Stimulated activated naive CD8-positive, alpha-beta T cell treated with anti-CD3 and anti-CD28 coated beads, Interleukin-15, Interleukin-2, amounts not matched to agents 100 ng/mL and 50 ng/mL, for 24 hours (primary cell): ENCODE results near the gene RPRD1B.

Experiments
- H3K27ac Mint-ChIP-seq: one replicate; pipeline ENCODE4 v1.8.0; 2021; ENCODE audit warnings: mild to moderate bottlenecking, mixed read lengths
- H3K27me3 Mint-ChIP-seq: one replicate; pipeline ENCODE4 v1.8.0; 2021; ENCODE audit warnings: mixed read lengths
- H3K36me3 Mint-ChIP-seq: one replicate; pipeline ENCODE4 v1.8.0; 2021; ENCODE audit warnings: low read depth, mixed read lengths
- H3K4me1 Mint-ChIP-seq: one replicate; pipeline ENCODE4 v1.8.0; 2021; ENCODE audit warnings: low read depth, mixed read lengths
- H3K4me3 Mint-ChIP-seq: one replicate; pipeline ENCODE4 v1.8.0; 2021; ENCODE audit warnings: mild to moderate bottlenecking, mixed read lengths
- H3K9me3 Mint-ChIP-seq: one replicate; pipeline ENCODE4 v1.8.0; 2021; ENCODE audit warnings: mixed read lengths

RPRD1B gene

DNA sequence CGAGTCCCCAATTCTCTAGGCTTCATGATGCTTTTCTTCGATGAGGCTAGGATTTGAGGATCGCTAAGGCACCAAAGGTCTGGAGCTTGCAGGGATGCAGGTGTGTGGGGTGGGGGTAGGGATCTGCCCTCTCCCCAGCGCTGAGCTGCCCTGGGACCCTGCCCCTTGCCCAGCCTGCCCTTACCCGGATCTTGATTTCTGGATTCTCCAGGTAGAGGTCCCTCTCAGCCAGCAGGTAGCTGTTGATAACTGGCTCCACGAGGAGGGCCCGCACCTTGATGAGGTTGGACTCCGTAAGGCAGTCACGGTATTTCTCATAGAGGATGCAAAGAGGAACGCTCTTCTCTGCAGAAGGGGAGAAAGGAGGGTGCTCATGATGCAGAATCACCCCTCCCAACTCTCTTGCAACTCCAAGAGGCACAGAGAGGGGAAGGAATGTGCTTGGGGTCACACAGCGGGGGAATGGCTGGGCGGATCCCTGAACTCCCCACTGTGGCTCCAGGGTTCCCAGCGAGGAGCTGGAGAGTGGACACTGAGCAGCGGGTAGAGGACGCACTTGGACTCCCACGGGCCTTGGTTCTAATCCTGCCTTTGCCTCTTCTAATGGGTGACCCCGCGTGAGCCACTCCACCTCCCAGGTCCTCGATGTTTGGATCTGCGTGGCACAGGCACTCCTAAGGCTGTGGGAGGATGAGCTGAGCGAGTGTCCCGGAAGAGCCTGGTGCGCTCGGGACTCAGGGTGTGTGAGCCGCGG lies 98.8 kb downstream of the RPRD1B start:
- Mint-ChIP-seq H3K36me3 (no peaks in the 10 kb centered on the region), H3K4me1 (peaks cover 5% of the 10 kb centered on the region), H3K4me3 (no peak overlapping the region), H3K9me3 (no peaks in the 10 kb centered on the region), H3K27ac (no peak overlapping the region), H3K27me3 (no peaks in the 10 kb centered on the region)

DNA sequence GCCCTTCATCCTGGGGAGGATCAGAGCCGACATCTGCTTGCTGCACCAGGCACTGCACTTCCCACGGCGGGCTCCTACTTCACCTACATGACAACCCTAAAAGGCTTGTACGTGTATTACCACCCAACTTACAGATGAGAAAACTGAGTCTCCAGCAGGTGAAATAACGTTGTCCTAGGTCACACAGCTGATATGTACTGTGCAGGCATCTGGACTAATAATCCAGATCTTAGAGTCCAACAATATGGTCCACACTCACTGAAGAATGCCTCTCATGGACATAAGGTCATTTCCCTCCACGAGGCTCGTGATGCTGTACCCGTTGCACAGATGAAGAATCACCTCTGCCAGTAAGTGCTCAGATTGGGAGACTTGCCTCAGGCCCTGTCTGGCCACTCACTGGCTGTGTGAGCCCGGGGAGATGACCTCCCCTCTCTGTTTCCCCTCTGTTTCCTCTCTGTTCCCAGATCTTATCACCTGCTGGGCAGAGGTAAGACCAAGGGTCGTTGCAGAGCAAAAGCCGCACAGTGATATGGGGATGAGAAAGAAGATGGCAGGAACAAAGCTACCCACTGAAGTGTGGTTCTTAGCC lies 99.5 kb downstream of the RPRD1B start:
- Mint-ChIP-seq H3K4me1 (peaks cover 5% of the 10 kb centered on the region), H3K36me3 (no peaks in the 10 kb centered on the region), H3K9me3 (no peaks in the 10 kb centered on the region), H3K27me3 (no peaks in the 10 kb centered on the region), H3K27ac (no peak overlapping the region), H3K4me3 (no peak overlapping the region)

DNA sequence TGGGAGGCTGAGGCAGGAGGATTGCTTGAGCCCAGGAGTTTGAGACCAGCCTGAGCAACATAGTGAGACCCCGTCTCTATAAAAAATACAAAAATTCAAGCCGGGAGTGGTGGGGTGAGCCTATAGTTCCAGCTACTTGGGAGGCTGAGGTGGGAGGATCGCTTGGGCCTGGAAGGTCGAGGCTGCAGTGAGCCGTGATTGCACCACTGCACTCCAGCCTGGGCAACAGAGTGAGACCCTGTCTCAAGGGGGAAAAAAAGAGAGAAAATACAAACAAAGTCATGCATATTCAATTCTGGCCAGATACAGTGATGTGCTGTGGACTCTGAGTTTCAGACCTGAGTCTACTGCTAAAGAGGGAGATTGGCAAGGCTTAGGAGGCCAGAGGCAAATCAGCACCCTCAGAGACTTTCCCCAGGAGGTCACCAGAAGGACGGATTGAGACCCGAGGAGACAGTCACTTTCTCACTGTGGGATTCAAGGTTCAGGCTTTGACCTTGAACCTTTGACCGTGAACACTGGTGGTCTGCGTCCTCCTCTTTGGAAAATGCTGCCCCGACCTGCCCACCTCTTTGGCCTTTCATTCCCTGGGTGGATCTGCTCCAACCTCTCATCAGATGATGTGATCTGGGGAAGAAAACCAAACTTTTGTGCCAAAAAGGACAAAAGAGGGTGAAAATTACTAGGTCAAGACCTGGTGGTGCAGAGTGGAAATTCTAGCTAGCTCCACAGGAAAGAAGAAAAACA lies 100.3 kb downstream of the RPRD1B start:
- Mint-ChIP-seq H3K36me3 (no peaks in the 10 kb centered on the region), H3K27me3 (no peaks in the 10 kb centered on the region), H3K9me3 (no peaks in the 10 kb centered on the region), H3K27ac (no peak overlapping the region), H3K4me1 (peaks cover 5% of the 10 kb centered on the region), H3K4me3 (no peak overlapping the region)

DNA sequence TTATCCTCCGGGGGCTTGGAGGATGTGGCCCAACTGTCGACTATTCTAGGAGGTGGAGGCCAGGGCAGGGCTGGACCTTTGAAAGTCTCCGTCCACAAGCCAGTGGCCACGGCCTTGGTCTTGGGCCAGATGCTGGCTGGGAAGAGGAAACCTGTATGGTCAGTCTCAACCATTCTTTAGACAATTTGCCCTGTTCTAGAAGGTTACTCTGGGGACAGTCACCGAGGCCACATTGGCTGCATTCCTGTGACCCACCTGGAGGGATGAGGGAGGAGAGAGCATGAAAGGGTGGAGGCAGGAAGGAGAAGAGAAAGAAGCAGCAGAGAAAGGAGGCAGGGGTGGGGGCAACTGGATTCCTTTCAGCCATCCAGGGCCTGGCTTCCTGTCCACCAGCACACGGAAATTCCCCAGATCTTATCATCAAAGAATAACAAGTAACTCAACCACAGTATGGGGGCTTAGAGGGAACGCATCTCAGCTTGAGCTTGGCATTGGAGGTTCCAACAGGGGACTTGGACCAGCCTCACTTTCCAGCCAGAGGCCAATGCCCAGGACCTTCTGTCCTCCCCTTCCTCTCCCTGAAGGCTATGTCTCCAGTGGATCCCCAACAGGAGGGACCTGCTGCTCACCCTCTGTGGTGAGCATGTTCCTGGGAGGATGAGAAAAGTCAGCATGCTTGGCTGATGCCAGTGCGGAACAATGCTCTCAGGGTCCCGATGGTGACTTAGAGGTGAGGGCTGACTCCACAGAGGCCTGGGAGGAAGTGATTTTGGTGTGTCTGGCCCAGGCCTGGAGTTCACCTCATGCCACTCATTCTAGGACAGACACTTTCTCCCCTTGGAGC lies 101.1 kb downstream of the RPRD1B start:
- H3K36me3 Mint-ChIP-seq, result no peaks in the 10 kb centered on the region
- no peaks in the 10 kb centered on the region for H3K9me3 Mint-ChIP-seq
- no peak overlapping the region for H3K27ac Mint-ChIP-seq

DNA sequence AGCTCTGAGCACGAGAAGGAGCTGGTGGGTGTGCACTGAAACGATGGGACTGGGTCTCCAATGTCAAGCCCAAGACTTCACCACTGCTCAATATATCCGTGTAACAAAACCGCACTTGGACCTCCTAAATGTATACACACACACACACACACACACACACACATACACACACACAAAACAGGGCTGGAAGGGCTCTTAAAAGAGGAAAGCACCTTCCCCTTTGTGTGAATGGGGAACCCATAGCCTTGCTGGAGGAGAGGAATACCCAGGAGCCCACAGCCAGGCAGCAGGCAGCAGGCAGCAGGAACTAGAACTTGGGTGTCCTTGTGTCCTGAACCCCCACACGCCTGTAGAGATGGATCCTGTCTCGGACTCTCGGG lies 101.7 kb downstream of the RPRD1B start:
- Mint-ChIP-seq H3K27ac (no peak overlapping the region), H3K27me3 (no peaks in the 10 kb centered on the region), H3K4me1 (peaks cover 5% of the 10 kb centered on the region), H3K36me3 (no peaks in the 10 kb centered on the region), H3K4me3 (no peak overlapping the region), H3K9me3 (no peaks in the 10 kb centered on the region)

More for the DNA sequence above, 101.1 kb downstream of the RPRD1B start:
- Mint-ChIP-seq H3K4me3 (no peak overlapping the region), H3K4me1 (peaks cover 5% of the 10 kb centered on the region), H3K27me3 (no peaks in the 10 kb centered on the region)

DNA sequence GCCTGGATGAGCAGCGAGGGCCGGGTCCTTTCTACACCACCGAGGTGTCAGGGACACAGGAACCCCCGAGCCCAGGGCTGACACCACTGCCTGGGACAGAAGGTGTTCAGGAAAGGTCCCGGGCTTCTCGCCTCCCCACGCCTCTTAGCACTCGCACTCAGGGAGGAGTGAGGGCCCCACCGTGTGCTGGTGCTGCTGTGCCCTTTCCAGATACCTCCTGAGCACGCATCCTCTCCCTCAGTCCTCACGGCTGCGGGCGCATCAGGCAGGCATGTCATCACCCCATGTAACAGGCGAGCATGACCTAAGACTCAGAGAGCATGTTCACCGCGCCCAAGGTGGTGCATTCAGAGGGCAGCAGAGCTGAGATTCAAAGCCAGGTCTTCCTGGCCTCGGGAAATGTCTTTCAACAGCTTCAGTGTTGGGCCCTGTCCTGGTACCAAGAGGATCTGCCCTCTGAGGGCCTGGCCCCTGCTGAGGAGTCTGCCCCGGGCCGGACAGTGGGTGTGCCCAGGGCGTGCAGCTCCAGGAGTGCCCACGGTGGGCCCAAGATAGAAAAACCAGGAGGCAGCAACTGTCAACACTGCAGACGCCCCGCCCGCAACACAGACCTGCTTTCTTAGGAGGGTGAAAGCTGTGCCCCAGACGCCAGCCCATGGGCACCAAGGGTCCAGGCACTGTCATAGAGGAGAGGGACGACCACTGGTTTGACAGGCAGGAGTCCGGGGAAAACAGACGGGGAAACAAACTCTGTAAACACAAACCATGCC lies 102.3 kb downstream of the RPRD1B start:
- H3K27ac Mint-ChIP-seq, result no peak overlapping the region
- no peak overlapping the region for H3K4me3 Mint-ChIP-seq
- no peaks in the 10 kb centered on the region for H3K36me3 Mint-ChIP-seq
- H3K4me1 Mint-ChIP-seq, result peaks cover 5% of the 10 kb centered on the region
- H3K27me3 Mint-ChIP-seq, result no peaks in the 10 kb centered on the region
- no peaks in the 10 kb centered on the region for H3K9me3 Mint-ChIP-seq

DNA sequence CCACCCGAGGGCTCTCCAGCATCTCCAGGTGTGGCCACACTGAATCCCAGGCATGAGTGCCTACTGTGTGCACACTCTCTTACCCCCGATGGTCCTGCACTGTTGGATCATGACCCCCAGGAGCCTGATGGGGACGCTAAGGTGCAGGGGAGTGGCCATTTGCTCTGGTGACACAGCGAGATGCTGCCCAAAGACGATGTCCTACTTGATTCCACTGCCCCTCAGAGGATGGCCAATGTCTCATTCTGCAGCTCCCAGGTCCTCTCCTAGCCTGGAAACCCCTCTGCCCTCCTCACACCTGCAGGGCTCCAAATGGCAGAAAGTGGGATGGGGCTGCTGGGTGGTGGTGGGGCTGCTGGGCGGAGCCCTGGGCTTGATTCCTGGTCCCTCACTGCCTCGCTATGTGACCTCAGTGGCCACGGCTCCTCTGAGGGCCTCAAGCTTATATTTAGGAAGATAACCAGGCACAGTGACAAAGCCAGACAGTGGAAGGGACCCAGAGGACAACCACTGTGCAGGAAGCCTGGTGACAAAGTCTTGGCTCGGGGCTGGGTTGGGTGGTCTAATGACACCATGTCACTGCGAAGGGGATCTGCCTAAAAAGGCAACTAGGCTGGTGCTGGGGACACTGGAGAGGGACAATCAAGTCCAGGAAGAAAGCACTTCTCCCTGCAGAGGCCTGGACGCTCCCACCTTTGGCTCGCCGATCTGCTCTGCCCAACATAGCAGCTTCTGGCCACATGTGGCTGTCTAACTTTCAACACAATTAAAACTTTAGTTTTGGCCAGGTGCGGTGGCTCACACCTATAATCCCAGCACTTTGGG lies 103.1 kb downstream of the RPRD1B start:
- H3K4me3 Mint-ChIP-seq, result no peak overlapping the region
- no peaks in the 10 kb centered on the region for H3K9me3 Mint-ChIP-seq
- H3K27me3 Mint-ChIP-seq, result no peaks in the 10 kb centered on the region
- peaks cover 5% of the 10 kb centered on the region for H3K4me1 Mint-ChIP-seq
- H3K27ac Mint-ChIP-seq, result no peak overlapping the region
- H3K36me3 Mint-ChIP-seq, result no peaks in the 10 kb centered on the region

DNA sequence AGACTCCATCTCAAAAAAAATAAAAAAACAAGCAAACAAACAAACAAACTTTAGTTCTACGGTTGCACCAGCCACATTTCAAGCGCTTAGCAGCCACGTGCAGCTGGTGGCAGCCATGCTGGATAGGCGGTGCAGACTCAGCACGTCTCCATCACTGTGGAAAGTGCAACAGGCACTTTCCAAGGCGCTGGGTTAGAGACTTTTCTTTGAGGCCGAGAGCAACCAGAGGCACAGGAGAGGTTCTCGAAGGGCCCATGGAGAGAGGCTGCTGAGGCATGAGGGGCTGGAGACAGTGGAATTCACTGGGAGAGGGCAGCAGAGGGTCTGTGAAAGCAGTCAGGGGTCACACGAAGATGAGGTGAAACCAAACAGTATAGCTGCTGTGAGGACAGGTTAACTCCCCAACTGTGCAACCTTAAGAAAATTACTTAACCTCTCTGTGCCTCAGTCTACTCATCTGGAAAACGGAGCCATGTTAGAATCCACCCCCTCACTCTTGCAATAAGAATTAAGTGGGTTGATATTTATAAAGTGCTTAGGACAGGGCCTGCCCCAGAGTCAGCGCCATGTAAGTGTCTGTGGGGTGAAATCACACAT lies 104.0 kb downstream of the RPRD1B start:
- Mint-ChIP-seq H3K4me3 (no peak overlapping the region), H3K27me3 (no peaks in the 10 kb centered on the region), H3K4me1 (peaks cover 5% of the 10 kb centered on the region), H3K9me3 (no peaks in the 10 kb centered on the region), H3K27ac (no peak overlapping the region), H3K36me3 (no peaks in the 10 kb centered on the region)

DNA sequence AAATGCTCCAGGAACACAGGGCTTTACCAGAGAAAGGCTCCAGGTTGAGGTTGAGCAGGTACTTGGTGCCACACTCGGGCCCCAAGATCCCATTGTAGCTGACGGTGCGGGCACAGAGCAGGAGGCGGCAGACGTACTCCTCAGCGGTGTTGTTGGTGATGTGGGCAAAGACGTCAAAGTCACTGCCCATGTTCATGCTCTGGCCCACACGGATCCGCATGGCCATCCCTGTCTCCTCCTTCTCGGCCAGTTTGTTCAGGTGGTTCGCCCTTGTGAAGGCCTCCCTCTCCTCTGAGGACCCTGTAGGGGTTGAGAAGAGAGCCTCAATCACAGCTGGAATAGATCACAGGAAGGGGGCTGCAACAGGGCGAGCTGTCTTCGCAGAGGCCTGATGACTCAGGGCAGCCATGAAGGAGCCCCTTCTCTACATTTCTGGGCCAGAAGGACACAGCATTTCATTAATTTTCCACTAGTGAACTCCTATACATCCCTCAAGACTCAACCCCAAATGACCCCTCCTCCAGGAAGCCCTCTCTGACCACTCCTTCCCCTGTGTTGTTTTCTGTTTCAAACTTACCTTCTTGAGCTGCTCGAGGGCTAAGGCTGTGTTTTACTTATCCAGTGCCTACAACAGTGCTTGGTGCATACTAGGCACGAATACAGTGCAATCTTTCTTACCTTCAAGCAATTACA lies 104.7 kb downstream of the RPRD1B start:
- Mint-ChIP-seq H3K9me3 (no peaks in the 10 kb centered on the region), H3K36me3 (no peaks in the 10 kb centered on the region), H3K4me1 (peaks cover 5% of the 10 kb centered on the region), H3K27ac (no peak overlapping the region), H3K27me3 (no peaks in the 10 kb centered on the region), H3K4me3 (no peak overlapping the region)

DNA sequence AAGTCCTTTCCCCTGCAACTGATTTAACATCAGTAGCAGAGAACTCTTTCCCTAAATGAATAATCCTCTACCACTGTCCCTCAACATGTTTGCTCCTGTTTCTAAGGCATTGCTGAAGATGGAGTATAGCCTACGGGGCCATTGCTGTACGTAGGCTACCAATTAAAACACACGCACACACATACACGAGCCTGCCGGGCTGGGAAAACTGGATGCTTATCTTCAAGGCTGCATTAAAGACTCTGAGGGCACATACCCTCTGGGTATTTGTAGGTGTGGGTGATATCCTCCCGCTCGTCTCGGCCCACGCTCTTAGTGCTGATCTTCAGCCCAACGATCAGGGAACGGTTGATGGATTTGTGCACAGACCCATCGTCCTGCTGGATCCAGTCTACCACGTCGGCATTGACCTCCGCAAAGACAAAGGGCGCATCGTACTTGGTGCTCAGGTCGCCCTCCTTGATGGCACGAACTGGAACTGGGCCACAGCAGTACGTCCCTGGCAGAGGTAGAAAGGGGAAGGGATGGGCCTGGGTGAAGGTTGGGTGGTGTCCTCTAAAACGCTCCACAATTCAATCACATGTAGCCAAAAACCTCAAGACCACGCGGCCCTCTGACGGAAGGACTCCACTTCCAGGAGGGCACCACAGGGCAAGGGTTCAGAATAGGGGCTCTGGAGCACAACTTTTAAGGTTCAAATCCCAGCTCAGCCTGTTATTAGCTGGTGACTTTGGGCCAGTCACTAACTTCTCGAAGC lies 105.8 kb downstream of the RPRD1B start:
- H3K4me3 Mint-ChIP-seq, result no peak overlapping the region
- H3K36me3 Mint-ChIP-seq, result no peaks in the 10 kb centered on the region
- no peaks in the 10 kb centered on the region for H3K27me3 Mint-ChIP-seq

DNA sequence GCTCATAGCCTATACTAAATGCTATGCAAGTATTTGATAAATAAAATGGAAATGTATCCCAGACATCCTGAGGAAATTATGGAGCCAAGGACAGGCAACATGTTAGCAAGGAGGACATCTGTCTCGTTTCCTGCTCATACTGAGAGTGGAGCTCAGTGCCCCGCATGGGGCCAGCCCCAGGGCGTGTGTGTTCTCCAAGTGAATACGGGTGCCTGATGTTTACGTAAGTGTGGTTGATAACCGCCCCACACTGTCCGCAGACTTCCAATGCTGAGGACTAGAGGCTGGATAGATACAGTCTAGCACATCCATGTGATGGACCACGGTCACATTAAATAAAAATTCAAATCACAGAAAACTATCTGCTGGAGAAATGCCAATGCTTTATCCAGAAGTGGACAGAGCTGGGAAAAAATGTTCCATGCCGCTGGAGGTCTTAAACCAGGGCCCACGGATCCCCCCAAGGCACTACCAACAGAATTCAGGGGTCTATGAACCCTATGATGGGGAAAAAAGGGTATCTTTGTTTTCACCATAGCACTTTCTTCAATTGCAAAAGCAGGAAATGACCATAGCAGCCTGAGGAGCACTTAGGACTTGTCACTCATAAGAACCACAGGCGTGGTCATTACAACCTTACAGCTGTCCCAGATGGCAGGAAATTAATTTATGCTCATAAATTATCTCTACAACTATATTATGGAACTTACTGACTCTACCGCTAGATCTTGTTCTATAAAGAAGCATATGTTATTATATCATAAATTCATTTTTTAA lies 106.6 kb downstream of the RPRD1B start:
- Mint-ChIP-seq H3K27ac (no peak overlapping the region), H3K27me3 (no peaks in the 10 kb centered on the region), H3K4me1 (no peaks in the 10 kb centered on the region), H3K4me3 (no peak overlapping the region), H3K36me3 (no peaks in the 10 kb centered on the region), H3K9me3 (no peaks in the 10 kb centered on the region)

More for the DNA sequence above, 105.8 kb downstream of the RPRD1B start:
- no peak overlapping the region for H3K27ac Mint-ChIP-seq
- peaks cover 4% of the 10 kb centered on the region for H3K4me1 Mint-ChIP-seq
- H3K9me3 Mint-ChIP-seq, result no peaks in the 10 kb centered on the region
